WTC11 (cell line): ENCODE measurements around the gene TMEM205.

Experiments used
- ARID4B ChIP-seq: sonication (generic); formaldehyde crosslinking; IDR thresholded peaks from 2 replicates; pipeline ENCODE4 v1.8.0; 2023; ENCODE audit warnings: missing genetic modification reagents, mild to moderate bottlenecking, borderline replicate concordance
- ATF2 ChIP-seq: sonication (generic); formaldehyde crosslinking; IDR thresholded peaks from 2 replicates; pipeline ENCODE4 v1.8.1; 2022; ENCODE audit warnings: low read depth, missing genetic modification reagents, borderline replicate concordance
- CDX4 ChIP-seq: fragments of 250-450 bp; sonication (Bioruptor Pico); IDR thresholded peaks from 2 replicates; pipeline ENCODE4 v1.9.0; 2021; ENCODE audit warnings: moderate library complexity, mild to moderate bottlenecking, inconsistent platforms, borderline replicate concordance
- CTCF ChIP-seq: fragments of 200-600 bp; IDR thresholded peaks from 2 replicates; pipeline ENCODE4 v1.8.0; 2022; ENCODE audit warnings: antibody characterized with exemption
- E2F1 ChIP-seq: sonication (generic); formaldehyde crosslinking; IDR thresholded peaks from 2 replicates; pipeline ENCODE4 v1.8.0; 2022; ENCODE audit warnings: mild to moderate bottlenecking, missing genetic modification reagents
- ETV6 ChIP-seq: sonication (generic); formaldehyde crosslinking; IDR thresholded peaks from 2 replicates; pipeline ENCODE4 v1.8.1; 2022; ENCODE audit warnings: mild to moderate bottlenecking, missing genetic modification reagents
- HMGXB4 ChIP-seq: sonication (generic); formaldehyde crosslinking; IDR thresholded peaks from 2 replicates; pipeline ENCODE4 v1.8.1; 2023; ENCODE audit warnings: mild to moderate bottlenecking, moderate library complexity, missing genetic modification reagents
- JUN ChIP-seq: sonication (generic); formaldehyde crosslinking; IDR thresholded peaks from 2 replicates; pipeline ENCODE4 v1.8.0; 2023; ENCODE audit warnings: mild to moderate bottlenecking, missing genetic modification reagents
- ZBTB21 ChIP-seq: sonication (generic); formaldehyde crosslinking; IDR thresholded peaks from 2 replicates; pipeline ENCODE4 v1.8.1; 2023; ENCODE audit warnings: mild to moderate bottlenecking, missing genetic modification reagents, borderline replicate concordance
- ZNF232 ChIP-seq: sonication (generic); formaldehyde crosslinking; IDR thresholded peaks from 2 replicates; pipeline ENCODE4 v1.8.0; 2022; ENCODE audit warnings: mild to moderate bottlenecking, missing genetic modification reagents
- ZNF281 ChIP-seq: sonication (generic); formaldehyde crosslinking; IDR thresholded peaks from 2 replicates; pipeline ENCODE4 v1.8.0; 2023; ENCODE audit warnings: mild to moderate bottlenecking, missing genetic modification reagents
- ZNF317 ChIP-seq: sonication (generic); formaldehyde crosslinking; IDR thresholded peaks from 2 replicates; pipeline ENCODE4 v1.8.1; 2023; ENCODE audit warnings: low read depth, mild to moderate bottlenecking, moderate library complexity, missing genetic modification reagents, borderline replicate concordance
- ZNF416 ChIP-seq: fragments of 250-450 bp; sonication (Bioruptor Pico); IDR thresholded peaks from 2 replicates; pipeline ENCODE4 v1.9.0; 2021; ENCODE audit warnings: mild to moderate bottlenecking, inconsistent platforms
- ZNF425 ChIP-seq: fragments of 250-450 bp; sonication (Bioruptor Pico); conservative IDR thresholded peaks from 2 replicates; pipeline ENCODE4 v1.9.0; 2021; ENCODE audit warnings: mild to moderate bottlenecking

GRCh38 chr19:11359421-11359820 is 13.4 kb upstream of the TMEM205 start:
- no peak for TF ChIP-seq ZNF232 (CRISPR knock-in tag)
- no peak for TF ChIP-seq ARID4B
- no peak for TF ChIP-seq CTCF
- no peak for TF ChIP-seq ZNF281 (CRISPR knock-in tag)
- TF ChIP-seq ZBTB21 (CRISPR knock-in tag), result no peak
- no peak for TF ChIP-seq JUN
- TF ChIP-seq ETV6, result no peak
- no peak for TF ChIP-seq E2F1 (CRISPR knock-in tag)
- no peak for TF ChIP-seq CDX4 (CRISPR knock-in tag)
- no peak for TF ChIP-seq ZNF425 (CRISPR knock-in tag)
- TF ChIP-seq ZNF416, result no peak
- TF ChIP-seq ZNF317 (CRISPR knock-in tag), result no peak
- no peak for TF ChIP-seq ATF2 (CRISPR knock-in tag)
- no peak for TF ChIP-seq HMGXB4
